ENCODE data around the gene LRRC4B.

- no peak for TF ChIP-seq CTCF (IDR thresholded peaks at IDR 0.05)
- TF ChIP-seq EP300 (IDR thresholded peaks at IDR 0.05), result no peak
- no peak for TF ChIP-seq POLR2A (IDR thresholded peaks at IDR 0.05)
Measured at GRCh38 chr19:50590191-50590590, 22.0 kb upstream of the LRRC4B start.
